Fibroblast of mammary gland (primary cell): ENCODE results near the gene FAM180A.
A peak's percentile ranks its signal among the peaks of the same experiment; 100 is the strongest.
"Not testable (repeated sequence)": the region's sequence is repeated elsewhere in the genome, so short reads cannot be mapped to it uniquely, and the experiment has no call there.

Source experiments
- DNase-seq: peaks from one replicate; pipeline ENCODE4 v3.0.0-alpha.2; 2010; ENCODE audit warnings: low read depth
- H3K4me3 ChIP-seq: 2 replicates; pipeline ENCODE4 v1.5.1; 2011; ENCODE audit warnings: low read depth, mild to moderate bottlenecking, low read length, moderate library complexity; ENCODE audit not compliant: control insufficient read depth
- CTCF ChIP-seq: conservative IDR thresholded peaks from 2 replicates; pipeline ENCODE4 v1.5.1; 2011; ENCODE audit warnings: low read depth, low read length, inconsistent platforms; ENCODE audit not compliant: control insufficient read depth, insufficient read depth

FAM180A gene

GRCh38 chr7:135706858-135707569 is 41.6 kb downstream of the FAM180A start:
- no peak for TF ChIP-seq CTCF
- no peak overlapping the region for H3K4me3 ChIP-seq
- DNase-seq, result peak; percentile 24

- no peak for DNase-seq
- H3K4me3 ChIP-seq, result no peak overlapping the region
- no peak for TF ChIP-seq CTCF
These were observed 42.4 kb downstream of the FAM180A start for GRCh38 chr7:135706038-135706742.

- no peak for DNase-seq
- H3K4me3 ChIP-seq, result no peak overlapping the region
- TF ChIP-seq CTCF, result no peak
These were observed 43.9 kb downstream of the FAM180A start for GRCh38 chr7:135704698-135705097.

GRCh38 chr7:135704074-135704473 is 44.5 kb downstream of the FAM180A start:
- no peak for DNase-seq
- TF ChIP-seq CTCF, result peak; percentile 36
- H3K4me3 ChIP-seq, result no peak overlapping the region

- no peak for DNase-seq
- no peak for TF ChIP-seq CTCF
- no peak overlapping the region for H3K4me3 ChIP-seq
These were observed 51.1 kb downstream of the FAM180A start for GRCh38 chr7:135697276-135698049.

GRCh38 chr7:135693558-135693957 is 55.1 kb downstream of the FAM180A start:
- no peak for TF ChIP-seq CTCF
- no peak overlapping the region for H3K4me3 ChIP-seq
- DNase-seq, result no peak

- DNase-seq, H3K4me3 ChIP-seq: not testable (repeated sequence)
These were observed 56.0 kb downstream of the FAM180A start for GRCh38 chr7:135692606-135693005.
